Kidney (tissue), 14 donors: ENCODE results near the gene STIM1. TPM values are rescaled to one million over a fixed set of nuclear protein-coding genes. Genes with fewer than 3 reads are reported as not detected.

Source experiments
- DNase-seq, 5 donors: peaks; one replicate each; pipeline ENCODE4 v3.0.0-alpha.2; 2013 to 2020
- FAIRE-seq: peaks from 2 replicates; lab custom pipeline; 2012; peaks lifted over from hg19 to GRCh38; lab: Jason Lieb, UNC
- H3K27ac ChIP-seq, 2 donors: one replicate each; pipeline ENCODE4 v1.7.0; 2013; ENCODE audit warnings: low read depth in 2 of 2, low read length in 2 of 2, inconsistent platforms in 1 of 2
- H3K27me3 ChIP-seq: one replicate; pipeline ENCODE4 v1.7.1; 2013; ENCODE audit warnings: low read length, inconsistent platforms; ENCODE audit not compliant: control insufficient read depth, insufficient read depth
- H3K36me3 ChIP-seq, 3 donors: one replicate each; pipeline versions ENCODE4 v1.7.0 to v1.7.1; 2013; ENCODE audit warnings: low read length in 3 of 3, control low read depth in 1 of 3, inconsistent platforms in 1 of 3; ENCODE audit not compliant: insufficient read depth in 3 of 3, control insufficient read depth in 2 of 3
- H3K4me1 ChIP-seq, 3 donors: one replicate each; pipeline versions ENCODE4 v1.7.0 to v1.7.1; 2013; ENCODE audit warnings: low read length in 3 of 3, inconsistent platforms in 1 of 3, low read depth in 1 of 3; ENCODE audit not compliant: control insufficient read depth in 2 of 3, insufficient read depth in 2 of 3
- H3K4me3 ChIP-seq, 3 donors: one replicate each; pipeline versions ENCODE4 v1.7.0 to v1.8.1; 2013; ENCODE audit warnings: low read length in 3 of 3, control low read depth in 1 of 3, inconsistent platforms in 1 of 3
- H3K9ac ChIP-seq, 3 donors: one replicate each; pipeline versions ENCODE4 v1.7.0 to v1.7.1; 2013; ENCODE audit warnings: low read length in 3 of 3, control low read depth in 1 of 3, inconsistent platforms in 1 of 3
- H3K9me3 ChIP-seq, 3 donors: one replicate each; pipeline versions ENCODE4 v1.7.0 to v1.7.1; 2013; ENCODE audit warnings: low read length in 3 of 3, control low read depth in 1 of 3, inconsistent platforms in 1 of 3; ENCODE audit not compliant: control insufficient read depth in 2 of 3, insufficient read depth in 1 of 3
- intact Hi-C: fragments of 100-400 bp; cut with DNase I; formaldehyde crosslinking; loops from one replicate; pipeline ENCODE4 v1.11.1; 2022
- polyA plus RNA-seq: library from polyadenylated mRNA; stranded (reverse); fragments of 350-450 nt; fragmentation: Illumina TruSeq; extraction: RNeasy Lipid Tissue Mini Kit (QIAGEN cat#74804); gene quantifications from one replicate; pipeline ENCODE4 v1.2.3, GENCODE V29; 2014; ENCODE audit warnings: low read depth, low replicate concordance; ENCODE audit not compliant: insufficient read depth
- total RNA-seq: library from RNA; stranded (reverse); fragmentation: NEBNext Ultra II Directional; extraction: Animal tissue kit (Norgen Biotek cat#: 25700); gene quantifications from one replicate; pipeline ENCODE4 v1.2.1, GENCODE V29; 2021
- TF ChIP-seq, protein P1 (sequence below): IDR thresholded peaks from 3 replicates; pipeline ENCODE4 v1.5.1; 2012; ENCODE audit warnings: mild to moderate bottlenecking, moderate library complexity, borderline replicate concordance; ENCODE audit not compliant: insufficient read depth; ENCODE audit errors: extremely low read depth
- donor health status: control.
- donor health status: control.
- donor health status: control.
- donor health status: control.
- donor health status: control.
- donor health status: DM: yes; HTN: yes; CAD: no.
- donor health status: Normal renal cell carcinoma (clear cell type).

The STIM1 gene
- total and polyA plus RNA-seq, 2 donors from 2014 or later = 15.7 to 68.0 TPM

DNA sequence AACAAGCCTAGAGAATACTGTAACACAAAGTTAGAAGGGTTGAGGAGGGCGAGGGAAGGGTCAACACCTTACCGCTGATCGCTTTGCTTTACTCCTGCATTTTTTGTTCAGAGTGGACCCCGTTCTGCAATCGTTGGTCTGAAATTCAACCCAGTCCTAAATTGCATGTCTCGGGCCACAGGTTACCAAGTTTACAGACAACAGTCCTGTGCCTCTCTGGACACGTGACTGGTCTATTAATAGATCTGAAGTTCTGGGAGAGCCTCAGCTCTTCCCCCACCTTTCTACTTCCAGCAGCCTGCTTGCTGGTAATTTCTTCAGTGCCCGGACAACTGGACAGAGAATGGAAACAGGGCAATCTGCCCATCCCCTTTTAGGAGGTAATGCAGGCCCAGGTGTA lies 74.2 kb downstream of the STIM1 start:
- DNase-seq (peak in 4 of 5 donors; percentile 42 to 82 (median 65)), FAIRE-seq (no peak)
- intact Hi-C loops = no loop called here
- Histone ChIP-seq H3K36me3 (no peaks in the 10 kb centered on the region), H3K9ac (no peak overlapping the region), H3K4me1 (peaks cover 0 to 14% (median 9%) of the 10 kb centered on the region in 3 donors), H3K27me3 (no peaks in the 10 kb centered on the region), H3K9me3 (no peaks in the 10 kb centered on the region), H3K4me3 (no peak overlapping the region), H3K27ac (no peak overlapping the region)
- TF ChIP-seq, protein P1, sequence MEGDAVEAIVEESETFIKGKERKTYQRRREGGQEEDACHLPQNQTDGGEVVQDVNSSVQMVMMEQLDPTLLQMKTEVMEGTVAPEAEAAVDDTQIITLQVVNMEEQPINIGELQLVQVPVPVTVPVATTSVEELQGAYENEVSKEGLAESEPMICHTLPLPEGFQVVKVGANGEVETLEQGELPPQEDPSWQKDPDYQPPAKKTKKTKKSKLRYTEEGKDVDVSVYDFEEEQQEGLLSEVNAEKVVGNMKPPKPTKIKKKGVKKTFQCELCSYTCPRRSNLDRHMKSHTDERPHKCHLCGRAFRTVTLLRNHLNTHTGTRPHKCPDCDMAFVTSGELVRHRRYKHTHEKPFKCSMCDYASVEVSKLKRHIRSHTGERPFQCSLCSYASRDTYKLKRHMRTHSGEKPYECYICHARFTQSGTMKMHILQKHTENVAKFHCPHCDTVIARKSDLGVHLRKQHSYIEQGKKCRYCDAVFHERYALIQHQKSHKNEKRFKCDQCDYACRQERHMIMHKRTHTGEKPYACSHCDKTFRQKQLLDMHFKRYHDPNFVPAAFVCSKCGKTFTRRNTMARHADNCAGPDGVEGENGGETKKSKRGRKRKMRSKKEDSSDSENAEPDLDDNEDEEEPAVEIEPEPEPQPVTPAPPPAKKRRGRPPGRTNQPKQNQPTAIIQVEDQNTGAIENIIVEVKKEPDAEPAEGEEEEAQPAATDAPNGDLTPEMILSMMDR = no peak

DNA sequence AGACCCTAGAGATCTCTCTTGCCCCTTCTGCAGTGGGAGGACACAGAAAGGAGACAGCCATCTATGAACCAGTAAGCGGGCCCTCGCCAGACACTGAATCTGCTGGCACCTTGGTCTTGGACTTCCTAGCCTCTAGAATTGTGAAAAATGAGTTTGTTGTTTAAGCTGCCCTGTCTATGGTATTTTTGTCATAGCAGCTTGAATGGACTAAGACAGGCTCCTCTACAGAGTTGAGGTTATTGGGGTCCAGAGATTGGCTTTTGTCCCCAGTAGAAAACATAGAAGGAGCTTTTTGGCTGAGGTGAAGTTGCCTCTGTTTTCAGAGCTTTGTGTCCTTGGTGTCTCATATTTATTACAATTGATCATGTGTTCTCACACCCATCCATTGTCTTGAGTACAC lies 77.2 kb downstream of the STIM1 start:
- H3K27ac ChIP-seq = no peak overlapping the region
- no peak overlapping the region for H3K9ac ChIP-seq
- peaks cover 0 to 9% (median 2%) of the 10 kb centered on the region in 3 donors for H3K4me1 ChIP-seq
- TF ChIP-seq, protein P1 = no peak
- no peak overlapping the region for H3K4me3 ChIP-seq
- FAIRE-seq (no peak), DNase-seq (no peak)
- no peaks in the 10 kb centered on the region for H3K9me3 ChIP-seq
- no peaks in the 10 kb centered on the region for H3K27me3 ChIP-seq
- intact Hi-C loops = no loop called here
- no peaks in the 10 kb centered on the region for H3K36me3 ChIP-seq

DNA sequence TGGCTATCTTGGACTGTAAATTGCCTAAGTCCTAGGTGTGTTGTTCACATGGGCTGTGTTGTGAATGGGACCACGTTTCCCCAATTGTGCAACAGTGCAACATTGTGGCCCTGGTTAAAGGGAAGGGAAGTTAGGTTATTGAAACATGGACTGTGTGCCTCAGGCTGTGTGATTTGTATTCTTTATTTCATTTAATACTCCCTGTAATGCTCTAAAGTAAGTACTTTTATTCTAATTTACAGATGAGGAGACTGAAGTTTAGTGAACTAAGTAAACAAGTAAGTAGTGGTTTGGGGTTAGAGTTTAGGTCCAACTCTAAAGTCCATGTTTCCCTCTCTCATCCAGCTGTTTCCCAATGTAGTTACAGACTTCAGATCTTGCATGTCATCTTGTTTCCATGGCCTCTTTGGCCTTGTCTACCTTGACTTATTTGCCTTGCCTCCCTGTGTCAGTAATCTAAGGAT lies 77.7 kb downstream of the STIM1 start:
- no peak for FAIRE-seq
- no peaks in the 10 kb centered on the region for H3K27me3 ChIP-seq
- no peak overlapping the region for H3K4me3 ChIP-seq
- H3K9me3 ChIP-seq = no peaks in the 10 kb centered on the region
- no peaks in the 10 kb centered on the region for H3K36me3 ChIP-seq
- no peak for DNase-seq
- peaks cover 0 to 9% (median 0%) of the 10 kb centered on the region in 3 donors for H3K4me1 ChIP-seq
- no peak overlapping the region for H3K9ac ChIP-seq
- intact Hi-C loops = no loop called here
- H3K27ac ChIP-seq = no peak overlapping the region
- TF ChIP-seq, protein P1 = no peak

DNA sequence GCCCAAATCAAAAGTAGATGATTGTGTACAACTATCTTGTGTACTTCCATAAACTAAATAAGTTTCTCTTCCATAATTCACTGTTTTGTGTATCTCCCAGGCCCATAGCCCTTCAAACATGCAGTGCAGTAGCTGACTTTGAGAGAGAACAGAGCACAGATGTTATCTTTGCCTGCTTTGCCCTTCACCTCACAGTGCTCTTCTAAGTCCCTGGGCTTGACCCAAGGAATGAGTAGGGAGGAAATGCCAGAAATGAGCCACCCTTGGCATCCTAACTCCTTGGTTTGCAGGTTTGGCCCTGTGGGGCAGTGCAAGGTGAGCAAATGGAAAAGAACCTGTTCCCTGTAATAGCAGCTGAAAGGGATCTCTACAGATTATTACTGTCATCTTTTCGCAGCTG lies 79.2 kb downstream of the STIM1 start:
- TF ChIP-seq, protein P1 = no peak
- Histone ChIP-seq H3K27me3 (no peaks in the 10 kb centered on the region), H3K27ac (no peak overlapping the region), H3K4me1 (peaks cover 0 to 2% (median 0%) of the 10 kb centered on the region in 3 donors), H3K9me3 (no peaks in the 10 kb centered on the region), H3K36me3 (no peaks in the 10 kb centered on the region), H3K9ac (no peak overlapping the region), H3K4me3 (no peak overlapping the region)
- intact Hi-C loops = no loop called here
- DNase-seq (no peak), FAIRE-seq (no peak)
